H1 (cell line): ENCODE results near the gene DENND11. TPM values are rescaled to one million over a fixed set of nuclear protein-coding genes. Genes with fewer than 3 reads are reported as not detected.

Experiments used
- BACH1 ChIP-seq: IDR thresholded peaks from 2 replicates; pipeline ENCODE4 v1.6.1; 2012; ENCODE audit warnings: low read length, improper control_type of control experiment
- CTCF ChIP-seq, 3 experiments: IDR thresholded peaks; 1 replicate in 2 of 3; 2 replicates in 1 of 3; pipeline versions ENCODE4 v1.5.1 to v1.6.1; 2011; ENCODE audit warnings: low read length in 3 of 3, mild to moderate bottlenecking in 3 of 3, inconsistent platforms in 2 of 3, low read depth in 1 of 3, moderate library complexity in 1 of 3; ENCODE audit not compliant: insufficient read depth in 1 of 3; ENCODE audit errors: control extremely low read depth in 1 of 3
- RNF2 ChIP-seq: fragments of 200-900, 300-1000 bp; sonication (generic); IDR thresholded peaks from 2 replicates; pipeline ENCODE4 v1.7.1; 2016; ENCODE audit warnings: borderline replicate concordance, low read depth, mild to moderate bottlenecking, antibody characterized with exemption, low read length; ENCODE audit not compliant: poor library complexity, severe bottlenecking; ENCODE audit errors: missing control alignments
- polyA plus RNA-seq, 7 experiments: library from polyadenylated mRNA; depleted of rRNA in 3 of 7; stranded (reverse) in 5 of 7; unstranded in 2 of 7; fragments of >200 nt in 5 of 7; fragments of 200-250 nt in 2 of 7; gene quantifications; 1 replicate in 5 of 7; 2 replicates in 1 of 7; 4 replicates in 1 of 7; pipeline versions ENCODE4 v1.2.1 to v1.2.3, GENCODE V29; 2011 to 2013; ENCODE audit warnings: missing spikeins in 2 of 7, mixed read lengths in 2 of 7
- total RNA-seq: library from RNA; stranded (reverse); fragmentation: NEBNext Ultra II Directional; extraction: Animal tissue kit (Norgen Biotek cat#: 25700); gene quantifications from 2 replicates; pipeline ENCODE4 v1.2.1, GENCODE V29; 2021

Gene DENND11
- total and polyA plus RNA-seq, 2 of the 8 experiments (the other 6 are each of a cell fraction or from before 2014, with no cell fraction given): 8.0 to 26.8 TPM

GRCh38 chr7:141714571-141714970 is 12.6 kb upstream of the DENND11 start (continued):
- TF ChIP-seq CTCF (IDR thresholded peaks at IDR 0.05; ENCODE audit: control extremely low read depth in 1 of 3, insufficient read depth in 1 of 3, low read depth in 1 of 3, low read length in 3 of 3) (no peak), RNF2 (no peak), BACH1 (no peak)
- TF ChIP-seq, all 59 proteins: peak for 0
